KG1 (cell line): Measurements from ENCODE around the gene GNLY.
"Not testable (repeated sequence)": the region's sequence is repeated elsewhere in the genome, so short reads cannot be mapped to it uniquely, and the experiment has no call there.

Experiments
- DNase-seq: peaks from one replicate; lab custom pipeline; 2025; lab: John Stamatoyannopoulos, UW

The GNLY gene

GRCh38 chr2:85665264-85665937, 28.8 kb upstream of the GNLY start:
- no peak for DNase-seq

- no peak for DNase-seq
Observed at GRCh38 chr2:85666016-85666415, 28.1 kb upstream of the GNLY start.

- no peak for DNase-seq
Observed at GRCh38 chr2:85666435-85667316, 27.5 kb upstream of the GNLY start.

- DNase-seq, result no peak
Observed at GRCh38 chr2:85667561-85668008, 26.6 kb upstream of the GNLY start.

- no peak for DNase-seq
Observed at GRCh38 chr2:85668009-85668856, 25.9 kb upstream of the GNLY start, which contains the start of gene SFTPB. TSS of gene SFTPB (minus strand) at chr2:85668199. CDS start at chr2:85668183, 16 bp downstream.

- no peak for DNase-seq
Observed at GRCh38 chr2:85668857-85669142, 25.4 kb upstream of the GNLY start.

- no peak for DNase-seq
Observed at GRCh38 chr2:85669549-85669948, 24.6 kb upstream of the GNLY start.

GRCh38 chr2:85670416-85670815, 23.7 kb upstream of the GNLY start:
- DNase-seq, result not testable (repeated sequence)

GRCh38 chr2:85672456-85672855, 21.7 kb upstream of the GNLY start:
- no peak for DNase-seq

- no peak for DNase-seq
Observed at GRCh38 chr2:85673716-85674375, 20.3 kb upstream of the GNLY start.

- no peak for DNase-seq
Observed at GRCh38 chr2:85674417-85674816, 19.7 kb upstream of the GNLY start.

- DNase-seq, result no peak
Observed at GRCh38 chr2:85675427-85675826, 18.7 kb upstream of the GNLY start.

- no peak for DNase-seq
Observed at GRCh38 chr2:85675866-85676548, 18.2 kb upstream of the GNLY start.

- no peak for DNase-seq
Observed at GRCh38 chr2:85678377-85678776, 15.8 kb upstream of the GNLY start.

GRCh38 chr2:85678794-85679672, 15.1 kb upstream of the GNLY start:
- DNase-seq, result peak; percentile 38

- no peak for DNase-seq
Observed at GRCh38 chr2:85680707-85681371, 13.3 kb upstream of the GNLY start.

GRCh38 chr2:85681372-85681763, 12.8 kb upstream of the GNLY start:
- no peak for DNase-seq

GRCh38 chr2:85681776-85682175, 12.4 kb upstream of the GNLY start:
- no peak for DNase-seq

- DNase-seq, result no peak
Observed at GRCh38 chr2:85682378-85682777, 11.8 kb upstream of the GNLY start.

GRCh38 chr2:85684380-85684779, 9.8 kb upstream of the GNLY start:
- no peak for DNase-seq
